Measurements from ENCODE around the gene CIAO2A. TPM values are rescaled to one million over a fixed set of nuclear protein-coding genes. Genes with fewer than 3 reads are reported as not detected.
A peak's percentile ranks its signal among the peaks of the same experiment; 100 is the strongest.
"Not testable (repeated sequence)": the region's sequence is repeated elsewhere in the genome, so short reads cannot be mapped to it uniquely, and the experiment has no call there.

The CIAO2A gene
- total RNA-seq, 1 donor from 2014 or later = 66.7 TPM

GRCh38 chr15:64092075-64092820 lies 1.4 kb downstream of the CIAO2A start:
- no peak for ATAC-seq
- intact Hi-C loops (cut with DNase I) = loop anchor here (5.0 kb wide), 1 partner anchor 60 kb away; the partner anchor contains the start of gene SNX22
- DNase-seq (ENCODE audit: missing footprints) = no peak

GRCh38 chr15:64090527-64090926 lies 3.1 kb downstream of the CIAO2A start:
- DNase-seq (ENCODE audit: missing footprints) (peak; percentile 76), ATAC-seq (no peak)
- intact Hi-C loops (cut with DNase I) = loop anchor here (5.0 kb wide), 1 partner anchor 62 kb away; the partner anchor contains the start of gene SNX22

GRCh38 chr15:64089543-64090280 lies 3.9 kb downstream of the CIAO2A start:
- no peak for ATAC-seq
- intact Hi-C loops (cut with DNase I) = loop anchor here (5.0 kb wide), 1 partner anchor 63 kb away; the partner anchor contains the start of gene SNX22

GRCh38 chr15:64082757-64083156 lies 10.9 kb downstream of the CIAO2A start:
- intact Hi-C loops (cut with DNase I) = no loop called here
- no peak for DNase-seq (ENCODE audit: missing footprints)
- no peak for ATAC-seq

More at GRCh38 chr15:64089543-64090280, 3.9 kb downstream of the CIAO2A start:
- no peak for DNase-seq (ENCODE audit: missing footprints)

GRCh38 chr15:64073496-64073895 lies 20.1 kb downstream of the CIAO2A start:
- ATAC-seq; DNase-seq (ENCODE audit: missing footprints); intact Hi-C loops (cut with DNase I): not testable (repeated sequence)

- ATAC-seq = no peak
- DNase-seq (ENCODE audit: missing footprints) = no peak
- intact Hi-C loops (cut with DNase I) = no loop called here
Measured at GRCh38 chr15:64072812-64073211, 20.8 kb downstream of the CIAO2A start.

- DNase-seq (ENCODE audit: missing footprints) (no peak), ATAC-seq (no peak)
- intact Hi-C loops (cut with DNase I) = no loop called here
Measured at GRCh38 chr15:64071931-64072765, 21.5 kb downstream of the CIAO2A start.

- DNase-seq (ENCODE audit: missing footprints) = no peak
- intact Hi-C loops (cut with DNase I) = no loop called here
Measured at GRCh38 chr15:64070965-64071851, 22.4 kb downstream of the CIAO2A start.

GRCh38 chr15:64070106-64070505 lies 23.5 kb downstream of the CIAO2A start:
- DNase-seq (ENCODE audit: missing footprints) (no peak), ATAC-seq (no peak)
- intact Hi-C loops (cut with DNase I) = no loop called here

More at GRCh38 chr15:64070965-64071851, 22.4 kb downstream of the CIAO2A start:
- ATAC-seq = peak; percentile 33

GRCh38 chr15:64068133-64068532 lies 25.5 kb downstream of the CIAO2A start:
- ATAC-seq (no peak), DNase-seq (ENCODE audit: missing footprints) (no peak)
- intact Hi-C loops (cut with DNase I) = loop anchor here (5.0 kb wide), 1 partner anchor 456 kb away; no protein-coding TSS in a partner anchor

GRCh38 chr15:64067564-64068030 lies 26.0 kb downstream of the CIAO2A start:
- DNase-seq (ENCODE audit: missing footprints) = no peak
- ATAC-seq = peak; percentile 71
- intact Hi-C loops (cut with DNase I) = loop anchor here (2.0 to 5.0 kb wide), 2 partner anchors 315 to 455 kb away; no protein-coding TSS in a partner anchor

GRCh38 chr15:64066451-64066850 lies 27.2 kb downstream of the CIAO2A start:
- DNase-seq (ENCODE audit: missing footprints) (no peak), ATAC-seq (no peak)
- intact Hi-C loops (cut with DNase I) = loop anchor here (2.0 to 5.0 kb wide), 2 partner anchors 314 to 454 kb away; no protein-coding TSS in a partner anchor

- DNase-seq (ENCODE audit: missing footprints) (no peak), ATAC-seq (no peak)
- intact Hi-C loops (cut with DNase I) = no loop called here
Measured at GRCh38 chr15:64060716-64061115, 32.9 kb downstream of the CIAO2A start.

GRCh38 chr15:64059104-64059503 lies 34.5 kb downstream of the CIAO2A start:
- ATAC-seq; intact Hi-C loops (cut with DNase I); DNase-seq (ENCODE audit: missing footprints): not testable (repeated sequence)

GRCh38 chr15:64058279-64058678 lies 35.4 kb downstream of the CIAO2A start:
- DNase-seq (ENCODE audit: missing footprints) (no peak), ATAC-seq (no peak)
- intact Hi-C loops (cut with DNase I) = no loop called here

- ATAC-seq; DNase-seq (ENCODE audit: missing footprints); intact Hi-C loops (cut with DNase I): not testable (repeated sequence)
Measured at GRCh38 chr15:64053674-64054073, 40.0 kb downstream of the CIAO2A start.

- ATAC-seq = no peak
- DNase-seq (ENCODE audit: missing footprints) = no peak
- intact Hi-C loops (cut with DNase I) = no loop called here
Measured at GRCh38 chr15:64052925-64053491, 40.6 kb downstream of the CIAO2A start.
